GM23338 (cell line): Measurements from ENCODE around the gene SUPV3L1. TPM values are rescaled to one million over a fixed set of nuclear protein-coding genes. Genes with fewer than 3 reads are reported as not detected.

Source experiments
- ATAC-seq: fragments of 200-7000 bp; cut with Tn5 transposase; 3 replicates; pipeline ENCODE4 v1.9.1; 2020
- DNase-seq: peaks from one replicate; pipeline ENCODE4 v3.0.0-alpha.2; 2015; ENCODE audit warnings: low spot score
- H2AFZ ChIP-seq: fragments of 200-600 bp; sonication (generic); 2 replicates; pipeline ENCODE4 v1.8.0; 2016; ENCODE audit warnings: antibody characterized with exemption, mild to moderate bottlenecking, moderate library complexity
- H3F3A ChIP-seq: fragments of 200-600 bp; sonication (generic); replicated peaks from 2 replicates; pipeline ENCODE4 v1.8.0; 2017; ENCODE audit warnings: antibody characterized with exemption, mixed run types, low read depth
- H3K27ac ChIP-seq: fragments of 200-600 bp; sonication (generic); 2 replicates; pipeline ENCODE4 v1.6.1; 2016; ENCODE audit warnings: low read depth
- H3K27me3 ChIP-seq: fragments of 200-600 bp; sonication (generic); 2 replicates; pipeline ENCODE4 v1.8.0; 2016; ENCODE audit warnings: mild to moderate bottlenecking, mixed run types, moderate library complexity; ENCODE audit not compliant: insufficient read depth
- H3K36me3 ChIP-seq: fragments of 200-600 bp; sonication (generic); 2 replicates; pipeline ENCODE4 v1.8.0; 2016; ENCODE audit warnings: mild to moderate bottlenecking; ENCODE audit not compliant: insufficient read depth
- H3K4me1 ChIP-seq: fragments of 200-600 bp; sonication (generic); 2 replicates; pipeline ENCODE4 v1.8.0; 2016; ENCODE audit warnings: mild to moderate bottlenecking, moderate library complexity; ENCODE audit not compliant: insufficient read depth
- H3K4me2 ChIP-seq: fragments of 200-600 bp; sonication (generic); 2 replicates; pipeline ENCODE4 v1.7.1; 2017; ENCODE audit warnings: mixed run types
- H3K4me3 ChIP-seq: fragments of 200-600 bp; sonication (generic); 2 replicates; pipeline ENCODE4 v1.6.1; 2016; ENCODE audit warnings: mixed run types
- H3K79me2 ChIP-seq: fragments of 200-600 bp; sonication (generic); replicated peaks from 2 replicates; pipeline ENCODE4 v1.8.0; 2017; ENCODE audit warnings: mild to moderate bottlenecking; ENCODE audit not compliant: insufficient read depth
- H3K9me2 ChIP-seq: fragments of 200-600 bp; sonication (generic); 2 replicates; pipeline ENCODE4 v1.8.0; 2017; ENCODE audit not compliant: insufficient read depth
- H4K20me1 ChIP-seq: fragments of 200-600 bp; sonication (generic); replicated peaks from 2 replicates; pipeline ENCODE4 v1.8.0; 2017; ENCODE audit warnings: mild to moderate bottlenecking; ENCODE audit not compliant: insufficient read depth
- H3K27ac Mint-ChIP-seq: 2 replicates; pipeline ENCODE4 v1.8.0; 2020; ENCODE audit warnings: inconsistent platforms, mild to moderate bottlenecking, moderate library complexity, mixed read lengths
- H3K27me3 Mint-ChIP-seq: 3 replicates; pipeline ENCODE4 v1.8.0; 2022; ENCODE audit warnings: low read depth, mild to moderate bottlenecking, moderate library complexity, mixed read lengths, inconsistent platforms; ENCODE audit not compliant: insufficient read depth, poor library complexity
- H3K36me3 Mint-ChIP-seq: 3 replicates; pipeline ENCODE4 v1.8.0; 2021; ENCODE audit warnings: low read depth, mild to moderate bottlenecking, inconsistent platforms, moderate library complexity, mixed read lengths
- H3K4me1 Mint-ChIP-seq: 3 replicates; pipeline ENCODE4 v1.8.0; 2020; ENCODE audit warnings: mild to moderate bottlenecking, inconsistent platforms, mixed read lengths
- H3K4me3 Mint-ChIP-seq: 3 replicates; pipeline ENCODE4 v1.8.0; 2021; ENCODE audit warnings: moderate library complexity, mild to moderate bottlenecking, inconsistent platforms, mixed read lengths
- H3K9me3 Mint-ChIP-seq: 3 replicates; pipeline ENCODE4 v1.8.0; 2020; ENCODE audit warnings: moderate library complexity, mild to moderate bottlenecking, inconsistent platforms, mixed read lengths
- CREB1 ChIP-seq: fragments of 250-450 bp; sonication (Bioruptor Pico); IDR thresholded peaks from 2 replicates; pipeline ENCODE4 v1.5.0; 2020; ENCODE audit warnings: low read depth, mild to moderate bottlenecking, moderate library complexity
- JUNB ChIP-seq: IDR thresholded peaks from one replicate; pipeline ENCODE4 v1.6.1; 2016; ENCODE audit warnings: antibody characterized with exemption; ENCODE audit not compliant: unreplicated experiment
- NANOG ChIP-seq: IDR thresholded peaks from 2 replicates; pipeline ENCODE4 v1.6.1; 2016; ENCODE audit warnings: antibody characterized with exemption, borderline replicate concordance
- POLR2AphosphoS5 ChIP-seq: IDR thresholded peaks from 2 replicates; pipeline ENCODE4 v1.6.1; 2016; ENCODE audit warnings: antibody characterized with exemption, low read depth
- REST ChIP-seq: IDR thresholded peaks from one replicate; pipeline ENCODE4 v1.6.1; 2018; ENCODE audit warnings: antibody characterized with exemption; ENCODE audit not compliant: unreplicated experiment
- STAT1 ChIP-seq: IDR thresholded peaks from one replicate; pipeline ENCODE4 v1.6.1; 2016; ENCODE audit warnings: antibody characterized with exemption; ENCODE audit not compliant: unreplicated experiment
- ZNF114 ChIP-seq: fragments of 250-450 bp; sonication (Bioruptor Pico); IDR thresholded peaks from 2 replicates; pipeline ENCODE4 v1.5.0; 2020; ENCODE audit warnings: mild to moderate bottlenecking, moderate library complexity
- ZNF331 ChIP-seq: fragments of 250-450 bp; sonication (Bioruptor Pico); IDR thresholded peaks from 2 replicates; pipeline ENCODE4 v1.5.0; 2020; ENCODE audit warnings: low read depth, mild to moderate bottlenecking, moderate library complexity
- polyA plus RNA-seq: library from polyadenylated mRNA; unstranded; fragments of >200 nt; fragmentation: Nextera tagmentation; extraction: Ambion mirVana; gene quantifications from 2 replicates; pipeline ENCODE4 v1.2.1, GENCODE V29; 2016
- total RNA-seq: library from RNA; depleted of rRNA; stranded (reverse); fragments of >200 nt; shearing (Covaris generic); gene quantifications from 2 replicates; pipeline ENCODE4 v1.2.3, GENCODE V29; 2014
- TF ChIP-seq, protein P1 (sequence below), 2 experiments: fragments of 200-600 bp in 1 of 2; sonication (generic) in 1 of 2; conservative IDR thresholded peaks; 2 replicates each; pipeline versions ENCODE4 v1.5.1 to v1.6.1; 2016 to 2017; ENCODE audit warnings: antibody characterized with exemption in 2 of 2, low read depth in 2 of 2, mild to moderate bottlenecking in 2 of 2, moderate library complexity in 1 of 2
- TF ChIP-seq, protein P2 (sequence below): IDR thresholded peaks from 2 replicates; pipeline ENCODE4 v1.6.1; 2016; ENCODE audit warnings: antibody characterized with exemption

SUPV3L1 gene
- total and polyA plus RNA-seq, 2 experiments from 2014 or later: 29.9 to 45.2 TPM

DNA sequence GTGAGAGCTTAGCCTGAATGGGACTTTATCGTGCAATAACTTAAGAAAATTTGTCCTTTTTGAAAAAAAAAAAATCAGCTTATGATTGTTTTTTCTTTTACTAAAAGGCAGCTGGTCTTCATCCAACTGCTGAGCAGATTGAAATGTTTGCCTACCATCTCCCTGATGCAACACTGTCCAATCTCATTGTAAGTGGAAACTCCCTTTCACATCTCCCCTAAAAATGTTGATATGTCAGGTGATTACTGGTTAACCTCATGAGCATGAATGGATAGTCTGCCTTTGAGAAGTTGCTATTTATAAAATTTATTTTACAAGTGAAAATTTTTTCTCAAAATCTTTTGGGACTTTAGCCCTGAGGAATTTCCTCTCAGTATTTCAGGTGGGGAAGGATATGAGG is 22.3 kb downstream of the SUPV3L1 start:
- Mint-ChIP-seq H3K27ac (no peak overlapping the region), H3K4me1 (no peaks in the 10 kb centered on the region), H3K27me3 (no peaks in the 10 kb centered on the region), H3K9me3 (no peaks in the 10 kb centered on the region), H3K4me3 (no peak overlapping the region), H3K36me3 (peaks cover 32% of the 10 kb centered on the region)
- Histone ChIP-seq H3K4me2 (no peak overlapping the region), H3F3A (no peaks in the 10 kb centered on the region), H4K20me1 (0 out of 2 replicates have a peak, but pooled peaks cover 3% of the 10 kb centered on the region), H3K27ac (no peak overlapping the region), H3K4me1 (no peaks in the 10 kb centered on the region), H3K9me2 (no peaks in the 10 kb centered on the region), H3K36me3 (peaks cover 36% of the 10 kb centered on the region), H3K79me2 (no peaks in the 10 kb centered on the region), H2AFZ (no peak overlapping the region), H3K27me3 (no peaks in the 10 kb centered on the region), H3K4me3 (no peak overlapping the region)
- TF ChIP-seq ZNF331 (CRISPR knock-in tag): no peak
- no peak for TF ChIP-seq CREB1 (CRISPR knock-in tag)
- TF ChIP-seq ZNF114: no peak
- no peak for TF ChIP-seq JUNB
- TF ChIP-seq REST: no peak
- TF ChIP-seq NANOG: no peak
- TF ChIP-seq, protein P1, sequence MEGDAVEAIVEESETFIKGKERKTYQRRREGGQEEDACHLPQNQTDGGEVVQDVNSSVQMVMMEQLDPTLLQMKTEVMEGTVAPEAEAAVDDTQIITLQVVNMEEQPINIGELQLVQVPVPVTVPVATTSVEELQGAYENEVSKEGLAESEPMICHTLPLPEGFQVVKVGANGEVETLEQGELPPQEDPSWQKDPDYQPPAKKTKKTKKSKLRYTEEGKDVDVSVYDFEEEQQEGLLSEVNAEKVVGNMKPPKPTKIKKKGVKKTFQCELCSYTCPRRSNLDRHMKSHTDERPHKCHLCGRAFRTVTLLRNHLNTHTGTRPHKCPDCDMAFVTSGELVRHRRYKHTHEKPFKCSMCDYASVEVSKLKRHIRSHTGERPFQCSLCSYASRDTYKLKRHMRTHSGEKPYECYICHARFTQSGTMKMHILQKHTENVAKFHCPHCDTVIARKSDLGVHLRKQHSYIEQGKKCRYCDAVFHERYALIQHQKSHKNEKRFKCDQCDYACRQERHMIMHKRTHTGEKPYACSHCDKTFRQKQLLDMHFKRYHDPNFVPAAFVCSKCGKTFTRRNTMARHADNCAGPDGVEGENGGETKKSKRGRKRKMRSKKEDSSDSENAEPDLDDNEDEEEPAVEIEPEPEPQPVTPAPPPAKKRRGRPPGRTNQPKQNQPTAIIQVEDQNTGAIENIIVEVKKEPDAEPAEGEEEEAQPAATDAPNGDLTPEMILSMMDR (conservative IDR thresholded peaks at IDR 0.05; ENCODE audit: low read depth in 2 of 2): no peak
- no peak for TF ChIP-seq POLR2AphosphoS5
- DNase-seq (no peak), ATAC-seq (no peak)

DNA sequence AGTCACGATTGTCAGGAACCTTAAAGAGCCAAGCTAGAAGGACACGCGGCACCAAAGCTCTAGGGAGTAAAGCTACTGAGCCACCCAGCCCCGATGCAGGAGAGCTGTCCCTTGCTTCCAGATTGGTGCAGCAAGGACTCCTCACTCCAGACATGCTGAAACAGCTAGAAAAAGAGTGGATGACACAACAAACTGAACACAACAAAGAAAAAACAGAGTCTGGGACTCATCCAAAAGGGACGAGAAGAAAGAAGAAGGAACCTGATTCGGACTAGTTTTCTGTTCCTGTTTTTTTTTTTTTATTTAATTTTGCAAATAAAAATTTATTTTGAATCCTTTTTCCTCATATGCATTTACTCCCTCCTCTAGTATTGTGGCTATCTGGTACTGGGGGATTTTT is 28.7 kb downstream of the SUPV3L1 start:
- Histone ChIP-seq H4K20me1 (0 out of 2 replicates have a peak, but pooled peaks cover 9% of the 10 kb centered on the region), H3K27ac (no peak overlapping the region), H3K79me2 (no peaks in the 10 kb centered on the region), H3K4me2 (no peak overlapping the region), H3K36me3 (peaks cover 28% of the 10 kb centered on the region), H3K27me3 (no peaks in the 10 kb centered on the region), H2AFZ (no peak overlapping the region), H3K4me1 (no peaks in the 10 kb centered on the region), H3K9me2 (no peaks in the 10 kb centered on the region), H3K4me3 (no peak overlapping the region), H3F3A (0 out of 2 replicates have a peak, but pooled peaks cover 2% of the 10 kb centered on the region)
- Mint-ChIP-seq H3K4me1 (no peaks in the 10 kb centered on the region), H3K4me3 (no peak overlapping the region), H3K36me3 (peaks cover 32% of the 10 kb centered on the region), H3K9me3 (no peaks in the 10 kb centered on the region), H3K27me3 (no peaks in the 10 kb centered on the region), H3K27ac (no peak overlapping the region)
- DNase-seq (no peak), ATAC-seq (no peak)
- TF ChIP-seq, protein P2, sequence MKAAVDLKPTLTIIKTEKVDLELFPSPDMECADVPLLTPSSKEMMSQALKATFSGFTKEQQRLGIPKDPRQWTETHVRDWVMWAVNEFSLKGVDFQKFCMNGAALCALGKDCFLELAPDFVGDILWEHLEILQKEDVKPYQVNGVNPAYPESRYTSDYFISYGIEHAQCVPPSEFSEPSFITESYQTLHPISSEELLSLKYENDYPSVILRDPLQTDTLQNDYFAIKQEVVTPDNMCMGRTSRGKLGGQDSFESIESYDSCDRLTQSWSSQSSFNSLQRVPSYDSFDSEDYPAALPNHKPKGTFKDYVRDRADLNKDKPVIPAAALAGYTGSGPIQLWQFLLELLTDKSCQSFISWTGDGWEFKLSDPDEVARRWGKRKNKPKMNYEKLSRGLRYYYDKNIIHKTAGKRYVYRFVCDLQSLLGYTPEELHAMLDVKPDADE: no peak
- TF ChIP-seq NANOG (no peak), JUNB (no peak), STAT1 (no peak), ZNF114 (no peak)
